HT1080 (cell line): ENCODE results near the gene ZNF521. TPM values are rescaled to one million over a fixed set of nuclear protein-coding genes. Genes with fewer than 3 reads are reported as not detected.

Experiments used
- DNase-seq: peaks from one replicate; pipeline ENCODE4 v3.0.0-alpha.2; 2015; ENCODE audit warnings: low read depth
- polyA plus RNA-seq, 2 experiments: library from polyadenylated mRNA; depleted of rRNA; stranded (reverse); fragments of >200 nt; gene quantifications; 2 replicates each; pipeline ENCODE4 v1.2.3, GENCODE V29; 2015
- total RNA-seq: library from RNA; depleted of rRNA; stranded (reverse); fragments of >200 nt; shearing (Covaris generic); gene quantifications from 2 replicates; pipeline ENCODE4 v1.2.3, GENCODE V29; 2014; rRNA removed

The ZNF521 gene
- 17.5 and 19.9 TPM in 2 replicates for total RNA-seq
- polyA plus RNA-seq (2015; cell fraction: cytosol; rRNA removed): 13.4 and 31.0 TPM in 2 replicates
- polyA plus RNA-seq (2015; cell fraction: nucleus; rRNA removed): 14.4 and 16.2 TPM in 2 replicates

GRCh38 chr18:25351777-25352628 is at the start of gene ZNF521:
Gene ZNF521, minus strand, starts transcription at chr18:25352166. Its CDS starts 1,220 bp downstream, at chr18:25350946.
- DNase-seq: peak; percentile 87

GRCh38 chr18:25399554-25399953 is 47.6 kb upstream of the ZNF521 start:
- DNase-seq: peak; percentile 78

GRCh38 chr18:25392192-25392591 is 40.2 kb upstream of the ZNF521 start:
- no peak for DNase-seq

GRCh38 chr18:25373432-25374179 is 21.6 kb upstream of the ZNF521 start:
- no peak for DNase-seq

GRCh38 chr18:25370391-25370790 is 18.4 kb upstream of the ZNF521 start:
- DNase-seq: no peak

- no peak for DNase-seq
Measured at GRCh38 chr18:25365242-25365641, 13.3 kb upstream of the ZNF521 start.

GRCh38 chr18:25364732-25365131 is 12.8 kb upstream of the ZNF521 start:
- no peak for DNase-seq

- no peak for DNase-seq
Measured at GRCh38 chr18:25360301-25360899, 8.4 kb upstream of the ZNF521 start.

GRCh38 chr18:25353080-25353479 is 1.1 kb upstream of the ZNF521 start:
- no peak for DNase-seq

- no peak for DNase-seq
Measured at GRCh38 chr18:25352629-25353005, 651 bp upstream of the ZNF521 start.

GRCh38 chr18:25351280-25351775 is 638 bp downstream of the ZNF521 start:
- no peak for DNase-seq

- DNase-seq: peak; percentile 49
Measured at GRCh38 chr18:25350489-25351251, 1.3 kb downstream of the ZNF521 start.

- DNase-seq: peak; percentile 23
Measured at GRCh38 chr18:25349926-25350487, 2.0 kb downstream of the ZNF521 start.

- DNase-seq: peak; percentile 67
Measured at GRCh38 chr18:25349131-25349925, 2.6 kb downstream of the ZNF521 start.

GRCh38 chr18:25348386-25349130 is 3.4 kb downstream of the ZNF521 start:
- DNase-seq: no peak

GRCh38 chr18:25346561-25346960 is 5.4 kb downstream of the ZNF521 start:
- no peak for DNase-seq

- no peak for DNase-seq
Measured at GRCh38 chr18:25345081-25345866, 6.7 kb downstream of the ZNF521 start.

GRCh38 chr18:25341831-25342230 is 10.1 kb downstream of the ZNF521 start:
- DNase-seq: no peak
